Activated CD8-positive, alpha-beta memory T cell treated with anti-CD3 and anti-CD28 coated beads, Interleukin-2, amount 50 U/mL, for 24 hours (primary cell): ENCODE measurements around the gene LAMTOR5.
"Not testable (repeated sequence)": the region's sequence is repeated elsewhere in the genome, so short reads cannot be mapped to it uniquely, and the experiment has no call there.

Experiments used
- DNase-seq: peaks from one replicate; pipeline ENCODE4 v3.0.0-alpha.2; 2020; ENCODE audit errors: extremely low read depth

LAMTOR5 gene

GRCh38 chr1:110426854-110427253 lies 19.4 kb upstream of the LAMTOR5 start:
- no peak for DNase-seq

GRCh38 chr1:110425612-110426152 lies 18.2 kb upstream of the LAMTOR5 start:
- no peak for DNase-seq

GRCh38 chr1:110424699-110425611 lies 17.5 kb upstream of the LAMTOR5 start:
- no peak for DNase-seq

GRCh38 chr1:110420874-110421793 lies 13.6 kb upstream of the LAMTOR5 start:
- DNase-seq = no peak

GRCh38 chr1:110420023-110420662 lies 12.6 kb upstream of the LAMTOR5 start:
- DNase-seq = no peak

GRCh38 chr1:110418729-110419128 lies 11.2 kb upstream of the LAMTOR5 start:
- DNase-seq = no peak

GRCh38 chr1:110413045-110413444 lies 5.6 kb upstream of the LAMTOR5 start:
- DNase-seq = not testable (repeated sequence)

- no peak for DNase-seq
Measured at GRCh38 chr1:110412576-110412975, 5.1 kb upstream of the LAMTOR5 start.

GRCh38 chr1:110411173-110411735 lies 3.8 kb upstream of the LAMTOR5 start:
- DNase-seq = no peak

- DNase-seq = no peak
Measured at GRCh38 chr1:110409316-110409715, 1.8 kb upstream of the LAMTOR5 start.

GRCh38 chr1:110408488-110408887 lies 994 bp upstream of the LAMTOR5 start:
- DNase-seq = no peak

- not testable (repeated sequence) for DNase-seq
Measured at GRCh38 chr1:110406407-110406806, 1.1 kb downstream of the LAMTOR5 start.

GRCh38 chr1:110404401-110404800 lies 3.1 kb downstream of the LAMTOR5 start:
- DNase-seq = no peak

GRCh38 chr1:110403805-110404204 lies 3.7 kb downstream of the LAMTOR5 start:
- DNase-seq = no peak

GRCh38 chr1:110396259-110396958 lies 11.1 kb downstream of the LAMTOR5 start:
- not testable (repeated sequence) for DNase-seq

- DNase-seq = no peak
Measured at GRCh38 chr1:110394493-110394820, 13.0 kb downstream of the LAMTOR5 start.

GRCh38 chr1:110393691-110394492 lies 13.6 kb downstream of the LAMTOR5 start:
- DNase-seq = no peak

GRCh38 chr1:110393286-110393685 lies 14.2 kb downstream of the LAMTOR5 start:
- no peak for DNase-seq

GRCh38 chr1:110390692-110391245 lies 16.7 kb downstream of the LAMTOR5 start, which contains the start of gene SLC16A4:
Gene SLC16A4, minus strand, starts transcription at chr1:110391026. Its CDS starts 1,703 bp downstream, at chr1:110389323.
- no peak for DNase-seq

GRCh38 chr1:110390096-110390495 lies 17.4 kb downstream of the LAMTOR5 start:
- no peak for DNase-seq
